Activated CD8-positive, alpha-beta T cell treated with anti-CD3 and anti-CD28 coated beads, Interleukin-2, amount 10 ng/mL, durations not matched to agents 7 days and 5 days (primary cell): ENCODE measurements around the gene SIAH3. TPM values are rescaled to one million over a fixed set of nuclear protein-coding genes. Genes with fewer than 3 reads are reported as not detected.

ENCODE experiments used
- ATAC-seq: fragments of 150-1000 bp; cut with Tn5 transposase; one replicate; pipeline ENCODE4 v1.10.0; 2021; ENCODE audit warnings: moderate library complexity
- CTCF ChIA-PET: fragments of 350-600 bp; sonication (Branson Sonifier 250); formaldehyde crosslinking; loops from one replicate; lab custom pipeline; 2021; ENCODE audit warnings: antibody characterized with exemption; lab: Charles Lee
- POLR2A ChIA-PET: fragments of 350-600 bp; sonication (Branson Sonifier 250); formaldehyde crosslinking; loops from one replicate; lab custom pipeline; 2021; ENCODE audit warnings: antibody characterized with exemption; lab: Charles Lee
- DNase-seq: peaks from one replicate; pipeline ENCODE4 v3.0.0-alpha.2; 2020
- H3K27ac Mint-ChIP-seq: one replicate; pipeline ENCODE4 v1.8.0; 2021; ENCODE audit warnings: mild to moderate bottlenecking, mixed read lengths
- H3K27me3 Mint-ChIP-seq: one replicate; pipeline ENCODE4 v1.8.0; 2021; ENCODE audit warnings: low read depth, mixed read lengths
- H3K36me3 Mint-ChIP-seq: one replicate; pipeline ENCODE4 v1.8.0; 2021; ENCODE audit warnings: low read depth, mixed read lengths
- H3K4me1 Mint-ChIP-seq: one replicate; pipeline ENCODE4 v1.8.0; 2021; ENCODE audit warnings: low read depth, mixed read lengths
- H3K4me3 Mint-ChIP-seq: one replicate; pipeline ENCODE4 v1.8.0; 2021; ENCODE audit warnings: mild to moderate bottlenecking, mixed read lengths
- H3K9me3 Mint-ChIP-seq: one replicate; pipeline ENCODE4 v1.8.0; 2022; ENCODE audit warnings: mixed read lengths; ENCODE audit not compliant: insufficient read depth
- total RNA-seq, 2 experiments: library from RNA; stranded (reverse); gene quantifications; one replicate each; pipeline ENCODE4 v1.2.3, GENCODE V29; 2021

Gene SIAH3
- total RNA-seq, 2 experiments from 2014 or later, result not detected

DNA sequence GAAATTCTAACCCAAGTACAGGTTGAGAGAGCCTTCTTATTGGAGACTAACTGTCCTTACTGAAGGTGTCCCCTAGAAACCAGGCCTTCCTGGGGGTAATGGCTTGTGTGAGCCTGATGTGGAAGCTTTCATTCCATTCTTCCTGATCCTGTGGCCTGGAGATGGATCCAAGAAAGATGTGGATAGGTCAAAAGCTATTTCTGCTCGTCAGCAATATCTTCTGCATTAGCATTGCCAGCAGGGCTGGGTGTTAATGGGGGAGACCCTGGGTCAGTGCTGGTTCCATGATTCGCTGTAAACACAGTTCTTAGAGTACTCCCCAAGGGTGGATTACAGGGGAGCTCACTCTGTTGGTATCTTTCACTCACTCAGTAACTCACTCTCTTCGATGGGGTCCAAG is 106.6 kb downstream of the SIAH3 start:
- no peaks in the 10 kb centered on the region for H3K36me3 Mint-ChIP-seq
- H3K9me3 Mint-ChIP-seq, result no peaks in the 10 kb centered on the region
- H3K4me1 Mint-ChIP-seq, result no peaks in the 10 kb centered on the region
- ChIA-PET POLR2A (no interaction called here), CTCF (no interaction called here)
- no peak overlapping the region for H3K4me3 Mint-ChIP-seq
- no peak overlapping the region for H3K27ac Mint-ChIP-seq
- ATAC-seq (no peak), DNase-seq (no peak)
- peaks cover 2% of the 10 kb centered on the region for H3K27me3 Mint-ChIP-seq

DNA sequence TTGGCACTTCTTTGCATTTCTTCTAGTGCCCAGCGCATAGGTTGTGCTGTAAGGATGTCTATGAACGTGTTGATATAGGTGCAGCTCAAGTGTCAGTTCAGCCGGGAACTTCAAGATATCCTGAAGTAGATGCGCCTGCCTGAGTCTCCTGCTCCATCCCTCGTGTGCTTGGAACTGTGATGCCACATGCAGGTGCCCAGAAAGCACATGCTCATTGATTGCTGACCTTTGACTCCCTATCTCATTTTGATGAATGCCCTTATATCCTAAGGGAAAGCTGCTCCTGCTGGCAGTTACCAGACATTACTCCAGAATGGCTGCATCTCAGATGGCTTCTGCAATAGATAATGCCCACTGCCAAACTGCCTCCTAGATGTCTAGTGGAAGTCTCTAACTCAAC is 108.6 kb downstream of the SIAH3 start:
- DNase-seq (no peak), ATAC-seq (no peak)
- Mint-ChIP-seq H3K9me3 (no peaks in the 10 kb centered on the region), H3K27me3 (no peaks in the 10 kb centered on the region), H3K4me3 (no peak overlapping the region), H3K4me1 (no peaks in the 10 kb centered on the region), H3K27ac (no peak overlapping the region), H3K36me3 (no peaks in the 10 kb centered on the region)
- ChIA-PET POLR2A (no interaction called here), CTCF (no interaction called here)

DNA sequence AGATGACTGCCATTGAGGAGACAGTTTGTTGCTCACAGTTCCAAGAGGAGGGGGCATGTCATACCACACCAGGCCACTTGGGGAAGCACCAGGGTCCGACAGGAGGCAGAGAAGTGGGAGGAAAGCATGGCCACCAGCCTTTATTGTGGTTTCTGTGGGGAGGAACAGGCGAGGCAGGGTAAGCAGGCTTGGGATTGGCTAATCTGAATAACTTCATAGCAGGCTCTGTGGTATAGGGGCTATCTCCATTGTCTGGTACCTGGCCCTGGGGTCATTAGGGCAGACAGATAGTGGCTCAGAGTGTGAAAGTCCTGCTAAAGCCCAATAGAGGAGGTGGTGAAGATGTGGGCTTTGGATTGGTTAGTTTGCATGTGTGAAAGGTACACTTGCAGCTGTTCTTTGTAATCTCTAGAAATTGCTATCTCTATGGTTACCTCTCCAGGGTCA is 114.0 kb downstream of the SIAH3 start:
- CTCF ChIA-PET, result no interaction called here
- Mint-ChIP-seq H3K27ac (no peak overlapping the region), H3K4me1 (no peaks in the 10 kb centered on the region), H3K9me3 (no peaks in the 10 kb centered on the region), H3K4me3 (no peak overlapping the region), H3K36me3 (no peaks in the 10 kb centered on the region), H3K27me3 (no peaks in the 10 kb centered on the region)
- POLR2A ChIA-PET, result no interaction called here
- DNase-seq, result peak; percentile 25
- no peak for ATAC-seq

DNA sequence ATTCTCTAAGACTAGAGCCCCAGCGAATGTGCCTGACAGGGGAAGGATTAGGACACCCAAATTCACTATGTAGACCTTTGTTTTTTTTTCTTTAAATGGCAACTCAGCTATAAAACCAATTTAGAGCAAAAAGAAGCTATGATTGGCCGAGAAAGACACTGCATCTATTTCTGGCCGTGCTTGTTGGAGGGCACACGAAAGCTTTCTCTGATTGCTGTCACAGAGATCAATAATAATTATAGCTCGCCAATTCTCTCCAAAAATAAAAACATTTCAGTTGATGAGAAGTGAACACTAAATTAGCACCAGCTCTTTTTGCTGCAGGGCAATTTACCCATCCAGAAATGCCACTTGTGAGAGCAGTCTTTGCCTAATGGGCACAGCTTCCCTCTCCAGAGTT is 118.2 kb downstream of the SIAH3 start:
- POLR2A ChIA-PET, result no interaction called here
- ATAC-seq, result no peak
- H3K36me3 Mint-ChIP-seq, result no peaks in the 10 kb centered on the region

DNA sequence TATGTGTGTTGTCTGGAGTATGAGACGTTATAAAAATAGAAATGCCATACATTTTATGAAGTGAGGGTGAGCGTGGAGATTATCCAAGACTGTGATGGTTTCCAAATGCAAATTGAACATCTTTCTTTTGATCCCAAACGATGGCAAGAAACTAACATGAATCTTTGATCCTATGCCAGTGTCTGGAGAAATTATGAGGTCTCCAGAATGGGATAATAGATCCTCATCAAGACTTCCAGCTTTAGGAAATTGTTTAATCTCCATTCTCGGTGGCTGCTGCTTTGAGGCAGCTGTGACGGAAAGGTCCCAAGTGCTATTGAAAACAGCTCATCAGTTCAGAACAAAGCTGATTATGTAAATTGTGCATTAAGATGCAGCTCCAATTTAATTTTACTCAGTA is 118.6 kb downstream of the SIAH3 start:
- DNase-seq, result no peak
- CTCF ChIA-PET, result no interaction called here
- H3K4me1 Mint-ChIP-seq, result no peaks in the 10 kb centered on the region
- H3K4me3 Mint-ChIP-seq, result no peak overlapping the region
- POLR2A ChIA-PET, result no interaction called here
- no peak overlapping the region for H3K27ac Mint-ChIP-seq
- no peak for ATAC-seq
- H3K36me3 Mint-ChIP-seq, result no peaks in the 10 kb centered on the region
- H3K9me3 Mint-ChIP-seq, result no peaks in the 10 kb centered on the region
- no peaks in the 10 kb centered on the region for H3K27me3 Mint-ChIP-seq

More for the DNA sequence above, 118.2 kb downstream of the SIAH3 start:
- CTCF ChIA-PET, result no interaction called here
- no peak overlapping the region for H3K27ac Mint-ChIP-seq
- H3K4me1 Mint-ChIP-seq, result no peaks in the 10 kb centered on the region
- no peak overlapping the region for H3K4me3 Mint-ChIP-seq
- no peak for DNase-seq
- no peaks in the 10 kb centered on the region for H3K9me3 Mint-ChIP-seq
- no peaks in the 10 kb centered on the region for H3K27me3 Mint-ChIP-seq

DNA sequence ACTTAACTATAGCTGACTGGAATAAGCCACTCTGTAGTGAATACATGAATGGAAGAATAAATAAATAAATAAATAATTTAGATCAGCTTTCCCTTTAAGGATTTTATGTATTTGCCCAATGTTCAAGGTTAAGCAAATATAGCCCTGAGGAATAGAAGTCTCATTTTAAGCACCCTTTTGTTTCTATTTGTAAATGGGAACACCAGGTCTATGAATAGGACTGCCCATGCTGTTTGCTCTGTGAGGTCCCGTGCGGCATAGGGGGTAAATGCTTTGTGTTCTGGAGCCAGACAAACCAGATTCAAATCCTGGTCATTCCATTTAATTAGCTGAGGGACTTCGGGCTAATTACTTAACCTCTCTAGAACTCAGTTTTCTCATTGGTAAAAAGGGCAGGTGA is 120.1 kb downstream of the SIAH3 start:
- H3K4me1 Mint-ChIP-seq, result no peaks in the 10 kb centered on the region
- CTCF ChIA-PET, result no interaction called here
- H3K4me3 Mint-ChIP-seq, result no peak overlapping the region
- H3K9me3 Mint-ChIP-seq, result no peaks in the 10 kb centered on the region
- no peak overlapping the region for H3K27ac Mint-ChIP-seq
- H3K36me3 Mint-ChIP-seq, result no peaks in the 10 kb centered on the region
- POLR2A ChIA-PET, result no interaction called here
- H3K27me3 Mint-ChIP-seq, result no peaks in the 10 kb centered on the region
- ATAC-seq (no peak), DNase-seq (no peak)

DNA sequence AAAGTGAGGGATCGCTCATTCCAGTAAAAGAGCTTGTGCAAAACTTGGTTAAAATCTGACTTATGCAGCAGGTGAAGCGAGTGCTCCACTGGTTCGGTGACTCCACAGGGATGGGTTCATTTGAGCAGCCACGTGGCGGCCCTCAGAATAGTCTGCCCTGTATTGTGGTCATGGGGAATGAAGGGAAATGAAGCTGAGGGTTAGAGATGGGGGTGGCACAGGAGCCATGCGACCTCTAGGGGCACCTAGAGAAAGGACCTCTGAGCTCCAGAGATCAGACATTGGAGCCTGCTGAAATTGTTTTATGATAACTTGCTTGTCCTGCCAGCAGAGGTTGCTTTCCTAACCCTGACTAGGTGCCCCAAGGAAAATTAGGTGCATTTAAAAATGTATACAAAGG is 122.8 kb downstream of the SIAH3 start:
- no peaks in the 10 kb centered on the region for H3K4me1 Mint-ChIP-seq
- ChIA-PET CTCF (interaction anchor here (0.6 to 1.2 kb wide), 5 partner anchors 27 to 357 kb away, joined by 3 to 6 read pairs (median 4); no protein-coding TSS in a partner anchor), POLR2A (no interaction called here)
- H3K4me3 Mint-ChIP-seq, result no peak overlapping the region
- H3K36me3 Mint-ChIP-seq, result no peaks in the 10 kb centered on the region
- DNase-seq (peak; percentile 20), ATAC-seq (no peak)
- H3K27me3 Mint-ChIP-seq, result peaks cover 4% of the 10 kb centered on the region
- no peaks in the 10 kb centered on the region for H3K9me3 Mint-ChIP-seq
- H3K27ac Mint-ChIP-seq, result no peak overlapping the region

Other genes starting within 250 kb of the SIAH3 start
- gene ERICH6B, start 236.0 kb downstream of the SIAH3 start, total RNA-seq, result not detected
- not detected for gene CBY2, start 149.4 kb downstream of the SIAH3 start, total RNA-seq
- gene ZC3H13, start 201.0 kb upstream of the SIAH3 start, total RNA-seq, result 10 to 100 TPM; 38.9 to 42.0 TPM